HuH-7 (cell line): Measurements from ENCODE around the gene GPER1.
"Not testable (repeated sequence)": the region's sequence is repeated elsewhere in the genome, so short reads cannot be mapped to it uniquely, and the experiment has no call there.

Experiments
- DNase-seq: peaks from one replicate; pipeline ENCODE4 v3.0.0; 2011; ENCODE audit warnings: low spot score

GPER1 gene

GRCh38 chr7:1103789-1104515, 16.0 kb downstream of the GPER1 start:
- DNase-seq = no peak

DNA sequence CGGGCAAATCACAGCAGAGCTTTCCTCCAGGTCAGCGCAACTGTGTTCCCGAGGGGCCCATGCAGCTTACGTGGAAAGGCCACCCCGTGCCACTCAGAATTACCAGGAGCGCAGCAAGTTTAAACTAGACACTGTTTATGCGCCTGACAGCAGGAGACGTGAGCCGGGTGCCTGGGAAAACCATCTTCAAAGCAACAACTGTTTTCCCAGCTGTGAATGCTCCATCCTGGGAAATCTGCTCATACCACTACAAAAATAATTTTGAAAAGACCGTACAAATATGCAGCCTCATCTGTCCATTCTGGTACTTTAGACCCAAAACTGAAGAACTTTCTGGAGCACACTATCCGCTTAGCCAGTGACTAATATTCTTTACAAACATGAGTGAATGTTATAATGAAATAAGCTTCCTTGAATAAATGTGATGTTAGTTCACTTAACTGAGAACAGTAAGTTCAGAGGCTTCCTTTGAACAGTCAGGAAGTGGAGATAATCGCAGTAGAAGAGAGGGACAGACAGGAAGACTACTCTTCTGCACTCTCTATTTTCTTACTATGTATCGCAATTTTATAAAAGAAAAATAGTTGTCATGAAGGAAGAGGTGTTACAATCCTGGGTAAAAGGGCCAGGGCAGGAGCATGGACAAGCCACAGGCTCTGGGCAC, 16.7 kb downstream of the GPER1 start:
- DNase-seq = no peak

GRCh38 chr7:1105189-1105588, 17.3 kb downstream of the GPER1 start:
- no peak for DNase-seq

- DNase-seq = no peak
Measured at GRCh38 chr7:1106063-1106792, 18.3 kb downstream of the GPER1 start.

GRCh38 chr7:1106793-1107421, 19.0 kb downstream of the GPER1 start:
- no peak for DNase-seq

GRCh38 chr7:1108264-1108920, 20.5 kb downstream of the GPER1 start:
- no peak for DNase-seq

- DNase-seq = no peak
Measured at GRCh38 chr7:1109581-1110310, 21.8 kb downstream of the GPER1 start.

GRCh38 chr7:1110358-1110757, 22.4 kb downstream of the GPER1 start:
- no peak for DNase-seq

GRCh38 chr7:1111156-1111555, 23.2 kb downstream of the GPER1 start:
- DNase-seq = no peak

DNA sequence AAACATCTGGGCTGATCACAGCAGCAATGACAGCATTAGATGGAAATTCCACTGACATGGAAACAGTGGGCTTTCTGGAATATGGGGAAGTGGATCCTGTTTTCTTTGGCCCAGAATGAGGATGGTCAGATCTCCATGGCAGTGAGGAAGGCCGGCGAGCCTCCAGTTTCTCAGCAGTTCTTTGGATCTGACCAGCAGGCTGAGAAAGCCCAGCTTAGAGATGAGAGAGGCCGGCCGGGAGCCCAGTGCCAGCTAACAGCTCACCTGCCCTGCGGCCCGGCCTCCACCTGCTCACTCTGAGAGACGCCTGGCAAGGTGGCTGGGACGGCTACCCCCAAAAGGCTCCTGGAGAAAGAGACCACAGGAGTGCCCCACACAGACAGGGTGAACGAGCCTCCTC, 24.2 kb downstream of the GPER1 start:
- DNase-seq = no peak

- DNase-seq = no peak
Measured at GRCh38 chr7:1112625-1113547, 25.0 kb downstream of the GPER1 start.

DNA sequence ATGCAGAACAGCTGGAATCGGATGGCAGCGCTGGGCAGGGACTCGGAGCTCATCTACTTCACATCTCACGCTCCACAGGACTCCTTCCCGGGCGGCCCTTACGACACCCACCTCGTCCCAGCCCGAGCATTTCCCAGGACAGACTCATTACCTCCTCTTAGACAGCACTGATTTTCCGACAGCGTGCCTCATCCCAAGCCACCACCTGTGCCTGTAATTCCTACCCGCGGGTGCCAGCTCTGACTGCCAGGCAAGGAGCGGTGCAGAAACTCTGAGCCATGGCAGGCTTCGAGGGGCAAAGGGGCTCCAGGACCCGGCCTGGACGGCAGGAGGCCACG, 25.6 kb downstream of the GPER1 start:
- no peak for DNase-seq

DNA sequence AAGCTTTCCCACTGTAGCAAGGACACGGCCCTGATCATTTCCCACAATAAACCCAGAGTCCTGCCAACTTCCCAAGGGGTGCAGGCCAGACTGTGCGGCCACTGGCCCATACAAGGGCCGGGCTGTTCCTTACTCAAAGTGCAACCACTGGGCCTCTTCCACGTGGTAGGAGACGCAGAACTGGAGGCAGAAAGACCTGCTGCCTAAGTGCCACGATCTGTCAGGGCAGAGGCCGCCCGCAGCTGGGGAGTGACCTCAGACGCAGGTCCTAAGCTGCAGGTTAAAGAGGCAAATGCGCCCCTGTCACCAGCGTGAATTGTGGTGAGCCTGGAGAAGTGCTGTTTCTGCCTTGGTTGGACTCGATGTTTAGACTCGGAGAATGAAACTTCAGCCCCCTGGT, 26.2 kb downstream of the GPER1 start:
- no peak for DNase-seq

DNA sequence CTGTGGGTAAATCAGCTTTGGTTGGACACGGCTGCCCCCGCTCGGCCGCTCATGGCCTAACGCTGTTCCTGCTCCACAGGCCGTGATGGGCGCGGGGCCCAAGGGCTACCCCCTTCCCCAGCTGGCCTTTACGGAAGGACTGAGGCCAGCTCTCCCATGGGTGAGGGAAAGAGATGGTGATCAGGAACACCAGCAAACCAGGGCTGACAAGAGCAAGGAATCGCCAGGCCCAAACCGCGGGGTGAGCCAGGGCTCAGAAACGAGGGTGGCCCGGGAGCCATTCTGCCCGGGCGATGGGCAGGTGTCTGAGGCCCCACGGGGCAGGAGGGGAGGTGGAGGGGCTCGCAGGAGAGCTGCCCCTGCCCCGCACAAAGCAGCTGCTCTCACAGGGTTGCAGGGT, 26.6 kb downstream of the GPER1 start:
- no peak for DNase-seq

GRCh38 chr7:1115171-1116045, 27.5 kb downstream of the GPER1 start:
- DNase-seq = not testable (repeated sequence)

GRCh38 chr7:1116383-1117008, 28.6 kb downstream of the GPER1 start:
- not testable (repeated sequence) for DNase-seq

DNA sequence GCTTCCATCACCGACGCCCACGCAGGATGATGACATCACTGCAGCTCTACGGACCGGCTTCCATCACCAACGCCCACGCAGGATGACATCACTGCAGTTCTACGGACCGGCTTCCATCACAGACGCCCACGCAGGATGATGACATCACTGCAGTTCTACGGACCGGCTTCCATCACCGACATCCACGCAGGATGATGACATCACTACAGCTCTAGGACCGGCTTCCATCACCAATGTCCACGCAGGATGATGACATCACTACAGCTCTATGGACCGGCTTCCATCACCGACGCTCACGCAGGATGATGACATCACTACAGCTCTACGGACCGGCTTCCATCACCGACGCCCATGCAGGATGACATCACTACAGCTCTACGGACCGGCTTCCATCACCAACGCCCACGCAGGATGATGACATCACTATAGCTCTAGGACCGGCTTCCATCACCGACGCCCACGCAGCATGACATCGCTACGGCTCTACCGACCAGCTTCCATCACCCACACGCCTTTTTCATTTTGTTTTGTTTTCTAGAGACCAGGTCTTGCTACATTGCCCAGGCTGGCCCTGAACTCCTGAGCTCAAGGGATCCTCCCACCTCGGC, 29.5 kb downstream of the GPER1 start:
- DNase-seq = no peak

DNA sequence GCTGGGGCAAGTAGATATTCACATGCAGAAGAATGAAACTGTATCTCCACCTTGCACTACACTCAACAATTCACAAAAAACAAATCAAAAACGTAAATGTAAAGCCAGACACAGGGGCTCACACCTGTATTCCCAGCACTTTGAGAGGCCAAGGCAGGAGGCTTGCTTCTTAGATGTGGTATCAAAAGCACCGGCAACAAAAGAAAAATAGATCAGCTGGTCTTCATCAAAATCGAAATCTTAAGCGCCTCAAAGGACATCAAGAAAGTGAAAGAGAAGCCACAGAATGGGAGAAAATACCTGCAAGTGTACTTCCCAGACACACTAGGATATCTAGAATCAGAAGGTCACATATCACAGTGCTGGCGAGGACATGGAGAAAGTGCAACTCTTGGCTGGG, 31.3 kb downstream of the GPER1 start:
- DNase-seq = no peak

DNA sequence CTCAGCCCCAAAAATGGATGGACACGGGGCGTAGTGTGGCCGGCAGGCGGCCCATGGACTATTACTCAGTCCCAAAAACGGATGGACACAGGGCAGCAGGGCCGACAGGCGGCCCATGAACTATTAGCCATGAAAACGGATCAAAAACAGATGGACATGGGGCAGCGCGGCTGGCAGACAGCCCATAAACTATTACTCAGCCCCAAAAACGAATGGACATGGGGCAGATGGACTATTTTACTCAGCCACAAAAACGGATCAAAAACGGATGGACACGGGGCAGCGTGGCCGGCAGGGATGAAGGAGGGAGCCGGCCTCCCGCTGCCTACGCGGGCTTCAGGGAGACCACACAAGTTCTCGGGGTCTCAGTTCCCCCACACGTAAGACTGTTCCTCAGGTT, 32.9 kb downstream of the GPER1 start:
- no peak for DNase-seq
